GM08714 (cell line): ENCODE data around the gene HAVCR2.
"Not testable (repeated sequence)": the region's sequence is repeated elsewhere in the genome, so short reads cannot be mapped to it uniquely, and the experiment has no call there.

Experiments used
- H3K4me3 ChIP-seq: fragments of 200-500 bp; sonication (Bioruptor generic); 2 replicates; pipeline ENCODE4 v1.5.1; 2014; ENCODE audit warnings: mild to moderate bottlenecking, low read length, inconsistent platforms
- ZNF274 ChIP-seq: IDR thresholded peaks from 2 replicates; pipeline ENCODE4 v1.6.1; 2012; ENCODE audit warnings: mild to moderate bottlenecking, low read depth, low read length

Gene HAVCR2

GRCh38 chr5:157066080-157066479 is 42.8 kb downstream of the HAVCR2 start:
- no peak for TF ChIP-seq ZNF274
- H3K4me3 ChIP-seq = no peak overlapping the region

GRCh38 chr5:157063776-157064430 is 44.9 kb downstream of the HAVCR2 start:
- no peak overlapping the region for H3K4me3 ChIP-seq
- no peak for TF ChIP-seq ZNF274

- TF ChIP-seq ZNF274 = no peak
- H3K4me3 ChIP-seq = no peak overlapping the region
Observed at GRCh38 chr5:157059891-157060290, 49.0 kb downstream of the HAVCR2 start.

- no peak for TF ChIP-seq ZNF274
- H3K4me3 ChIP-seq = no peak within 1 kb of the TSS
Observed at GRCh38 chr5:157059093-157059539, 49.7 kb downstream of the HAVCR2 start, which contains the start of gene HAVCR1. TSS of gene HAVCR1 (minus strand) at chr5:157059116. CDS start at chr5:157057943, 1,173 bp downstream.

- H3K4me3 ChIP-seq = no peak overlapping the region
- no peak for TF ChIP-seq ZNF274
Observed at GRCh38 chr5:157057459-157058370, 51.1 kb downstream of the HAVCR2 start.

GRCh38 chr5:157056848-157057247 is 52.0 kb downstream of the HAVCR2 start:
- not testable (repeated sequence) for H3K4me3 ChIP-seq

GRCh38 chr5:157051604-157052245 is 57.1 kb downstream of the HAVCR2 start:
- no peak overlapping the region for H3K4me3 ChIP-seq
- no peak for TF ChIP-seq ZNF274

- TF ChIP-seq ZNF274 = no peak
- no peak overlapping the region for H3K4me3 ChIP-seq
Observed at GRCh38 chr5:157050050-157050449, 58.8 kb downstream of the HAVCR2 start.

- TF ChIP-seq ZNF274 = no peak
- H3K4me3 ChIP-seq = no peak overlapping the region
Observed at GRCh38 chr5:157049605-157050004, 59.2 kb downstream of the HAVCR2 start.

GRCh38 chr5:157047898-157048297 is 60.9 kb downstream of the HAVCR2 start:
- no peak for TF ChIP-seq ZNF274

GRCh38 chr5:157047016-157047415 is 61.8 kb downstream of the HAVCR2 start:
- H3K4me3 ChIP-seq = not testable (repeated sequence)

More at GRCh38 chr5:157047898-157048297, 60.9 kb downstream of the HAVCR2 start:
- H3K4me3 ChIP-seq = no peak overlapping the region

- no peak for TF ChIP-seq ZNF274
Observed at GRCh38 chr5:157046041-157046440, 62.8 kb downstream of the HAVCR2 start.

GRCh38 chr5:157045601-157046000 is 63.2 kb downstream of the HAVCR2 start:
- no peak for TF ChIP-seq ZNF274

More at GRCh38 chr5:157046041-157046440, 62.8 kb downstream of the HAVCR2 start:
- H3K4me3 ChIP-seq = no peak overlapping the region

GRCh38 chr5:157038568-157039187 is 70.2 kb downstream of the HAVCR2 start:
- TF ChIP-seq ZNF274 = no peak
- H3K4me3 ChIP-seq = no peak overlapping the region

More at GRCh38 chr5:157045601-157046000, 63.2 kb downstream of the HAVCR2 start:
- H3K4me3 ChIP-seq = no peak overlapping the region
